HG02623 (cell line): Measurements from ENCODE around the gene HOXA3.

Experiments used
- ATAC-seq: cut with Tn5 transposase; IDR thresholded peaks from one replicate; pipeline ENCODE4 v1.9.1; 2021; ENCODE audit warnings: moderate library complexity; ENCODE audit not compliant: unreplicated experiment

Gene HOXA3

DNA sequence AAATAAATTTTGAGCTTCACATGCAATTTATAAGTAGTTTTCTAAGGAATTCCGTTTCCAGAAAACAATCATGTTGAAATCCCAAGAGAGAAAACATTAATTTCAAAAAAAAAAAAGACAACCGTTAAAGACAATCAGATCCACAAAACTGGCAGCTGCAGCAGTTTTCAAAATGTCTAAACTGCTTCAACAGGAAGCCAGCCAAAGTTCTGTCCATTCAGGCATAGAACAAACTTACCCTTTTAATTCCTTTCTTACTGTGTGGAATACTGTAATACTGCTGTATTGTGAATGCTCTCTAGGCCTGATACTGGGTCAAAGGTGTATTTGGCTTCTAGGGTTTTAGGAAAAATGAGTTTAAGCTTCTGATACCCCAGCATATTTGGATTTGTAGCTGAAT is 88.2 kb downstream of the HOXA3 start:
- ATAC-seq, result no peak

DNA sequence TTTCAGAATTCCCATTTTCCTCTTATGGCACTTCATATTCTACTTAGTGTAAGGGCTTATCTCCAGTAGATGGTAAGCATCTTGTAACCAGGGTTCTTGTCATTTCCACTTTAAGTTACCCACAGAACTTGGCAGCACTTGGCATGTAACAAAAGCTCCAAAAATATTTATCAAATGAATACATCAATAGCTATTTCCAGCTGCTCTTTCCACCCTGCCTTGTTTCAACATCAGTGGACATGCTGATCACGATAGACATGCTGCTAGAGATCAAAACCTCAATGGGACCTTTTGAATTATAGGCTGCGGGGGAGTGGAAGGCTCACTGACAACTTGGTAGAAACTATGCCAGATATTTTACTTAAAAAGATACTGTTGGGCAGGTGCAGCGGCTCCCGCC is 89.4 kb downstream of the HOXA3 start:
- ATAC-seq, result no peak
